HCT116 (cell line): Measurements from ENCODE around the gene PGS1.

Experiments
- CEBPB ChIP-seq: IDR thresholded peaks from 2 replicates; pipeline ENCODE4 v1.6.1; 2012; ENCODE audit warnings: low read depth
- EZH2 ChIP-seq: fragments of 200-600 bp; sonication (generic); IDR thresholded peaks from 2 replicates; pipeline ENCODE4 v1.6.1; 2017; ENCODE audit warnings: antibody characterized with exemption, mixed run types
- POLR2A ChIP-seq: IDR thresholded peaks from 2 replicates; pipeline ENCODE4 v1.7.0; 2011; ENCODE audit warnings: borderline replicate concordance; ENCODE audit not compliant: insufficient read depth, insufficient read length; ENCODE audit errors: extremely low read depth
- ZFX ChIP-seq: fragments of 450-650 bp; IDR thresholded peaks from 2 replicates; pipeline ENCODE4 v1.6.1; 2017

DNA sequence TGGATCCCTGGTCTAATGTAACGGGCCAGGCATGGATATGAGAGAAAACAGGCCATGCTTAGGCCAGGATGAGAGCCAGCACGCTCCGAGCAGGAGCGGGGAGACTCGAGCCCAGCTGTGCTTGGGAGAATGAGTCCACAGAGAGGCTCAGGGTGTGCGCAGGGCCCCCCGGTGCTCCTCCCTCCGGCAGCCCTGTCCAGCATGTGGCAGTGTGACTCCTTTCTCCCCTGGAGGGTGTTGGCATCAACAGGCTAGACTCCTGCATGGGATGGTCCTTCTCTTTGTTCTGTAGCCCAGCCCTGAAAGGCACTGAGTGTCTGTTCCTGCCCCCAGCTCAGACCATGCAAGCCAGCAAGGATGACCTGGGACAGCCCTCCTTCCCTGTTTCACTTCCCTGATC lies 23.4 kb downstream of the PGS1 start:
- TF ChIP-seq CEBPB (no peak), POLR2A (no peak), ZFX (no peak), EZH2 (no peak)
